HEK293T (cell line): ENCODE data around the gene RUBCNL.

Experiments used
- ARNT ChIP-seq: fragments of 450-650 bp; IDR thresholded peaks from 2 replicates; pipeline ENCODE4 v1.6.1; 2017; ENCODE audit warnings: mild to moderate bottlenecking
- ZNF384 ChIP-seq: fragments of 450-650 bp; IDR thresholded peaks from 2 replicates; pipeline ENCODE4 v1.6.1; 2016

DNA sequence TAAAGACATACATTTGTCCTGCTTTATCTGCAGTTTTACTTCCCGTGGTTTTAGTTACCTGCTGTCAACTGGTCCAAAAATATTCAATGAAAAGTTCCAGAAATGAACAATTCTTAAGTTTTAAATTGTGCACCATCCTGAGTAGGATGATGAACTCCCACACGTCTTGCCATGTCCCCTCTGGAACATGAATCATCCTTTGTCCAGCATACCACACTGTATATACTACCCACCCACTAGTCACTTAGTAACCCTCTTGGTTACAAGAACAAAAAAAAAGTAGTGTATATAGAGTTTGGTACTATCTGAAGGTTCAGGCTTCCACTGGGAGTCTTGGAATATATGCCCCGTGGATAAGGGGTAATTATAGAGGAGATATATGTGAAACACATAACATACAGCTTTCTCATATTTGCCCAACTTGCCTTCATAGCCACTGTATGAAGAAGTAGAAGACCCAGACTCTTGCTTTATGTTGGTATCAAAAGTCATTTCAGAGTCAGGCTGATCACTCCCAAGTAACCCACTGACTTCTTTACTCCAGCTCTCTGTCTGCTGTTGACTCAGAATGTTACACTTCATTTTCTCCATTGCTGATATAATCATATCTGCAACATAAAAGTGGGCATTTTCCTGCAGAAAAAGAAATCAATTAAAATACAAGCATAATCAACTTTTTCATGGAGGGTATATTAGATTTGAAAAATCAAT is 19.3 kb downstream of the RUBCNL start:
- TF ChIP-seq ZNF384 (no peak), ARNT (no peak)
